SK-N-SH (cell line): ENCODE results near the gene FKRP. TPM values are rescaled to one million over a fixed set of nuclear protein-coding genes. Genes with fewer than 3 reads are reported as not detected.

Experiments used
- CTCF ChIA-PET: fragments of 300-600, 350-600 bp; formaldehyde crosslinking; extraction: SDS; loops from one replicate; lab custom pipeline; 2021; lab: Yijun Ruan, JAX
- POLR2A ChIA-PET: fragments of 350-600 bp; sonication (Branson Sonifier 250); formaldehyde crosslinking; extraction: SDS; loops from one replicate; lab custom pipeline; 2020; ENCODE audit warnings: antibody characterized with exemption, inconsistent platforms; lab: Yijun Ruan, JAX
- DNase-seq: peaks from one replicate; pipeline ENCODE4 v3.0.0; 2012
- H2AFZ ChIP-seq: fragments of 200-600 bp; sonication (generic); 2 replicates; pipeline ENCODE4 v1.8.1; 2016; ENCODE audit warnings: antibody characterized with exemption, mild to moderate bottlenecking, low read depth
- H3F3A ChIP-seq: fragments of 200-600 bp; sonication (generic); replicated peaks from 2 replicates; pipeline ENCODE3; 2016; ENCODE audit warnings: antibody characterized with exemption, mild to moderate bottlenecking; ENCODE audit not compliant: insufficient read depth
- H3K27ac ChIP-seq, 2 experiments: fragments of 200-500 bp in 1 of 2; fragments of 200-600 bp in 1 of 2; sonication (Bioruptor generic) in 1 of 2; sonication (generic), shearing (Covaris generic) in 1 of 2; 2 replicates each; pipeline versions ENCODE4 v1.5.1 to v1.6.1; 2014 to 2016; ENCODE audit warnings: low read depth in 2 of 2, inconsistent platforms in 1 of 2, low read length in 1 of 2, mild to moderate bottlenecking in 1 of 2, mixed read lengths in 1 of 2
- H3K27me3 ChIP-seq: fragments of 200-600 bp; sonication (generic), shearing (Covaris generic); 2 replicates; pipeline ENCODE4 v1.6.1; 2016; ENCODE audit warnings: mixed run types; ENCODE audit not compliant: insufficient read depth
- H3K36me3 ChIP-seq, 2 experiments: fragments of 200-500 bp in 1 of 2; fragments of 200-600 bp in 1 of 2; sonication (Bioruptor generic) in 1 of 2; sonication (generic) in 1 of 2; replicated peaks in 1 of 2; 2 replicates each; pipeline versions ENCODE3 to v1.5.1; 2014 to 2016; ENCODE audit warnings: low read length in 1 of 2, mild to moderate bottlenecking in 1 of 2; ENCODE audit not compliant: insufficient read depth in 2 of 2, control insufficient read depth in 1 of 2
- H3K4me1 ChIP-seq, 2 experiments: fragments of 200-500 bp in 1 of 2; fragments of 200-600 bp in 1 of 2; sonication (Bioruptor generic) in 1 of 2; sonication (generic), shearing (Covaris generic) in 1 of 2; 2 replicates each; pipeline versions ENCODE4 v1.5.1 to v1.6.1; 2014 to 2016; ENCODE audit warnings: low read depth in 1 of 2, low read length in 1 of 2, mixed run types in 1 of 2; ENCODE audit not compliant: insufficient read depth in 2 of 2, control insufficient read depth in 1 of 2
- H3K4me2 ChIP-seq: fragments of 200-600 bp; sonication (generic), shearing (Covaris generic); 2 replicates; pipeline ENCODE4 v1.6.1; 2017; ENCODE audit warnings: mixed run types
- H3K4me3 ChIP-seq, 2 experiments: fragments of 200-500 bp in 1 of 2; fragments of 200-600 bp in 1 of 2; sonication (Bioruptor generic) in 1 of 2; sonication (generic), shearing (Covaris generic) in 1 of 2; 2 replicates each; pipeline versions ENCODE4 v1.5.1 to v1.8.1; 2014 to 2016; ENCODE audit warnings: low read depth in 2 of 2, inconsistent platforms in 1 of 2, low read length in 1 of 2, mild to moderate bottlenecking in 1 of 2, mixed read lengths in 1 of 2, moderate library complexity in 1 of 2
- H3K79me2 ChIP-seq: fragments of 200-600 bp; sonication (generic); 2 replicates; pipeline ENCODE4 v1.8.1; 2017; ENCODE audit warnings: mild to moderate bottlenecking; ENCODE audit not compliant: insufficient read depth
- H3K9ac ChIP-seq: fragments of 200-600 bp; sonication (generic); 2 replicates; pipeline ENCODE4 v1.6.1; 2017; ENCODE audit warnings: mixed run types
- H3K9me2 ChIP-seq: fragments of 200-600 bp; sonication (generic); 2 replicates; pipeline ENCODE4 v1.6.1; 2017; ENCODE audit warnings: mixed run types
- H3K9me3 ChIP-seq: fragments of 200-600 bp; sonication (generic); 2 replicates; pipeline ENCODE4 v1.6.1; 2017; ENCODE audit warnings: mixed run types, mild to moderate bottlenecking, moderate library complexity
- H4K20me1 ChIP-seq: fragments of 200-600 bp; sonication (generic); 2 replicates; pipeline ENCODE4 v1.6.1; 2017; ENCODE audit warnings: mild to moderate bottlenecking, mixed run types; ENCODE audit not compliant: insufficient read depth
- CTCF ChIP-seq: fragments of 200-600 bp; sonication (generic); IDR thresholded peaks from 2 replicates; pipeline ENCODE4 v1.6.1; 2017; ENCODE audit warnings: antibody characterized with exemption, mild to moderate bottlenecking, moderate library complexity
- EZH2phosphoT487 ChIP-seq: fragments of 200-600 bp; sonication (generic); IDR thresholded peaks from 2 replicates; pipeline ENCODE4 v1.6.1; 2017; ENCODE audit warnings: low read depth, mixed run types, mild to moderate bottlenecking, antibody characterized with exemption, moderate library complexity, borderline replicate concordance
- FOXM1 ChIP-seq: IDR thresholded peaks from 2 replicates; pipeline ENCODE4 v1.4.0; 2012; ENCODE audit warnings: low read depth, mild to moderate bottlenecking
- GABPA ChIP-seq: IDR thresholded peaks from 2 replicates; pipeline ENCODE4 v1.4.0; 2012; ENCODE audit warnings: low read depth, mild to moderate bottlenecking
- GATA2 ChIP-seq: sonication (generic); formaldehyde crosslinking; IDR thresholded peaks from 2 replicates; pipeline ENCODE4 v1.5.0; 2020; ENCODE audit warnings: mild to moderate bottlenecking, missing genetic modification reagents
- JUND ChIP-seq: IDR thresholded peaks from 2 replicates; pipeline ENCODE4 v1.4.0; 2012
- MEF2A ChIP-seq: IDR thresholded peaks from 2 replicates; pipeline ENCODE4 v1.4.0; 2012; ENCODE audit warnings: low read depth, borderline replicate concordance
- MXI1 ChIP-seq: IDR thresholded peaks from 2 replicates; pipeline ENCODE4 v1.6.1; 2012; ENCODE audit warnings: mild to moderate bottlenecking, low read depth, low read length, improper control_type of control experiment
- RCOR1 ChIP-seq: fragments of 150-350 bp; IDR thresholded peaks from 2 replicates; pipeline ENCODE4 v1.6.1; 2017; ENCODE audit warnings: antibody characterized with exemption, low read length
- TAF1 ChIP-seq: IDR thresholded peaks from 2 replicates; pipeline ENCODE4 v1.6.1; 2012; ENCODE audit warnings: low read depth, mild to moderate bottlenecking, low read length, moderate library complexity, borderline replicate concordance
- TCF12 ChIP-seq: IDR thresholded peaks from 2 replicates; pipeline ENCODE4 v1.4.0; 2012
- TEAD4 ChIP-seq: IDR thresholded peaks from 2 replicates; pipeline ENCODE4 v1.4.0; 2012; ENCODE audit warnings: mild to moderate bottlenecking, borderline replicate concordance; ENCODE audit not compliant: insufficient read depth
- YY1 ChIP-seq: IDR thresholded peaks from 2 replicates; pipeline ENCODE4 v1.4.0; 2012; ENCODE audit warnings: low read depth, mild to moderate bottlenecking
- WGBS: methylation state at CpG from one replicate; pipeline ENCODE4 v1.1.6; 2017; ENCODE audit warnings: low lambda C conversion rate; 5-methylcytosine and 5-hydroxymethylcytosine counted together
- polyA plus RNA-seq, 3 experiments: library from polyadenylated mRNA; depleted of rRNA; stranded (reverse); fragments of >200 nt; gene quantifications; 2 replicates each; pipeline ENCODE4 v1.2.3, GENCODE V29; 2012
- TF ChIP-seq, protein P1 (sequence below): fragments of 150-350 bp; IDR thresholded peaks from 2 replicates; pipeline ENCODE4 v1.6.1; 2016; ENCODE audit warnings: mild to moderate bottlenecking, low read depth, low read length
- TF ChIP-seq, protein P2 (sequence below): fragments of 150-350 bp; IDR thresholded peaks from 2 replicates; pipeline ENCODE4 v1.6.1; 2017; ENCODE audit warnings: antibody characterized with exemption, low read length, low read depth, borderline replicate concordance

FKRP gene
- polyA plus RNA-seq, 1 of the 3 experiments (the other 2 are of a cell fraction): 37.3 TPM

- peak overlapping the region; percentile 78 for H3K9ac ChIP-seq
- H3K79me2 ChIP-seq: peaks cover 50% of the 10 kb centered on the region
- no peaks in the 10 kb centered on the region for H3K9me2 ChIP-seq
- H4K20me1 ChIP-seq: no peaks in the 10 kb centered on the region
- H3F3A ChIP-seq: peaks cover 22% of the 10 kb centered on the region
- POLR2A ChIA-PET: interaction anchor here (0.6 to 1.2 kb wide), 5 partner anchors 10 to 1998 kb away, joined by 3 to 6 read pairs (median 3); partner anchors contain the start of gene CALM3
- H3K9me3 ChIP-seq: no peaks in the 10 kb centered on the region
- TF ChIP-seq TCF12 (no peak), JUND (no peak), MXI1 (no peak), GABPA (no peak), YY1 (no peak), RCOR1 (no peak), GATA2 (CRISPR knock-in tag) (no peak), TAF1 (no peak), EZH2phosphoT487 (no peak), TEAD4 (no peak), CTCF (no peak), FOXM1 (no peak), MEF2A (no peak)
- TF ChIP-seq, protein P1, sequence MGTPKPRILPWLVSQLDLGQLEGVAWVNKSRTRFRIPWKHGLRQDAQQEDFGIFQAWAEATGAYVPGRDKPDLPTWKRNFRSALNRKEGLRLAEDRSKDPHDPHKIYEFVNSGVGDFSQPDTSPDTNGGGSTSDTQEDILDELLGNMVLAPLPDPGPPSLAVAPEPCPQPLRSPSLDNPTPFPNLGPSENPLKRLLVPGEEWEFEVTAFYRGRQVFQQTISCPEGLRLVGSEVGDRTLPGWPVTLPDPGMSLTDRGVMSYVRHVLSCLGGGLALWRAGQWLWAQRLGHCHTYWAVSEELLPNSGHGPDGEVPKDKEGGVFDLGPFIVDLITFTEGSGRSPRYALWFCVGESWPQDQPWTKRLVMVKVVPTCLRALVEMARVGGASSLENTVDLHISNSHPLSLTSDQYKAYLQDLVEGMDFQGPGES: no peak
- TF ChIP-seq, protein P2, sequence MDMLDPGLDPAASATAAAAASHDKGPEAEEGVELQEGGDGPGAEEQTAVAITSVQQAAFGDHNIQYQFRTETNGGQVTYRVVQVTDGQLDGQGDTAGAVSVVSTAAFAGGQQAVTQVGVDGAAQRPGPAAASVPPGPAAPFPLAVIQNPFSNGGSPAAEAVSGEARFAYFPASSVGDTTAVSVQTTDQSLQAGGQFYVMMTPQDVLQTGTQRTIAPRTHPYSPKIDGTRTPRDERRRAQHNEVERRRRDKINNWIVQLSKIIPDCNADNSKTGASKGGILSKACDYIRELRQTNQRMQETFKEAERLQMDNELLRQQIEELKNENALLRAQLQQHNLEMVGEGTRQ: no peak
- TF ChIP-seq, all 33 proteins: peak for 0
- Histone ChIP-seq H3K4me1 (peaks cover 0 to 19% of the 10 kb centered on the region in 2 experiments; a peak in 2 of 4 replicates), H3K27ac (peak overlapping the region; percentile 79 to 91), H3K4me2 (peak overlapping the region; percentile 91), H3K27me3 (no peaks in the 10 kb centered on the region), H3K4me3 (peak overlapping the region; percentile 85 to 88), H3K36me3 (peaks cover 3 to 9% of the 10 kb centered on the region in 2 experiments), H2AFZ (no peak overlapping the region)
- no peak for DNase-seq
- CTCF ChIA-PET: interaction anchor here (0.6 to 8.4 kb wide), 13 partner anchors 11 to 322 kb away, joined by 3 to 58 read pairs (median 4); partner anchors contain the start of gene DACT3
- 6% methylated on average over 11 of the region's 12 CpGs for WGBS
Observed at GRCh38 chr19:46714444-46715106, 31.3 kb upstream of the FKRP start.
